ENCODE data around the gene APBA2.
"Not testable (repeated sequence)": the region's sequence is repeated elsewhere in the genome, so short reads cannot be mapped to it uniquely, and the experiment has no call there.

APBA2 gene

DNA sequence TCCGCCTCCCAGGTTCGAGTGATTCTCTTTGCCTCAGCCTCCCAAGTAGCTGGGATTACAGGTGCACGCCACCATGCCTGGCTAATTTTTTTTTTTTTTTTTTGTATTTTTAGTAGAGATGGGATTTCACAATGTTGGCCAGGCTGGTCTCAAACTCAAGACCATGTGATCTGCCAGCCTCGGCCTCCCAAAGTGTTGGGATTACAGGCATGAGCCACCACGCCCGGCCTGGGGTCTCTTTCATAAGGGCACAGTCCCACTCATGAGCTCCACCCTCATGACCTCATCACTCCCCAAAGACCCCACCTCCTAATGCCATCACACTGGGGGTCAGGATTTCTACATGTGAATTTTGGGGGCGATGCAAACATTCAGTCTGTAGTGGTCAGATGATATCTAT lies 159.4 kb downstream of the APBA2 start:
- not testable (repeated sequence) for DNase-seq

DNA sequence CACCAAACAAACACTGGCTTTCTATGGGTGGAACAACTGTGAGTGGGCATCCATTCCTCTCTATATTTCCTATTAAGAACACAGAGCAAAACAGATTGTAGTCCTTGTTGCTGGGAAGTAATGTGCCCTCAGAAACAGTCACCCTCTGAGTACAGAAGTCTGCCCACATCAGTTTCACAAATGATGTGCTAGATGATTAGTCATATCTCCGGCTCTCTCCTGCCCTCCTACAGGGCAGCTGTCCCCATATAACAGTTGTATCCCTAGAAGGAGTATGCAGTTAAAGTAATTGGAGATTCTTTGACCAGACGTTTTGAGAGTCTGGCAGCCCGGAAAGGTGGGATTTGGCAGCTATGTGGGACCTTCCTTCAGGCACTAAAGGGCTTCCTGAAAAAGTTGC lies 159.9 kb downstream of the APBA2 start:
- no peak for DNase-seq

- no peak for DNase-seq
Measured at GRCh38 chr15:29046281-29046810, 160.6 kb downstream of the APBA2 start.

- DNase-seq, result no peak
Measured at GRCh38 chr15:29046977-29047376, 161.2 kb downstream of the APBA2 start.

GRCh38 chr15:29048011-29048410 lies 162.2 kb downstream of the APBA2 start:
- DNase-seq, result no peak

DNA sequence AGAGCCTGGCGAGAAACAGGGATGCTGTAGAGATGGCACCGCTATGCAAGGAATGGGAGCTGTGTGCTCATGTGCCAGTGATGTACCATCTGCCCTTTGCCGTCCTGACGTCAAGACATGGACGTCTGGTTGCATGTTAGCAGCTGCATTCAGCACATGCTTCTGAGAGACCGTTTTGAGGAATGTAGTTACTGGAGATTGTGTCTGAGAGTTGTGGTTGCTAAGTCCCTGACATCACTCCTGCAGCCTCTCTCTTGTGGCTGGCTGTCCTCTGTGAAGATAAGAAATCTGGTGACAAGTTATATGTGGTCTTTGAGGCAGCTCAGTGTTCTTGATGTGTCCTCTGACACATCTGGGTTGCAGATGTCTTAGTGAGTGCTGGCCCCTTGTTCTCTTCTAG lies 165.1 kb downstream of the APBA2 start:
- no peak for DNase-seq

DNA sequence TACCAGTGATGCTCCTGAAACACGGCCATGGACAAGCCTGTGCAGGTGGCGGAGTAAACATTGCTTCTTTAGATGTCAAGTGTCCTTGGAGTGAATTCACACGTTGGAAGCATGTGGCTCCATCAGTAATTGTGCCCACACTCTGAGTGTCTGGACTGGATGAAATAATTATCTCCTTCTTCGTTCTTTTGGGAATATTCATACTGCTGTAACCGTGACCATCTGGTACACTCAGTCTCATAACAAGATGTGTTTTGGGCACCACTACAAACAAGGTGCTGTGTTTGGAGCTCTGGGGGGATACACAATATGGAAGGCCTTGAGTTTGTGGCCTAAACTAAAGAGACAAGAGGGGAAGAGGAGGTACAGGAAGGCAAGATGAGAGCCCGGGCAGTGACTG lies 165.6 kb downstream of the APBA2 start:
- no peak for DNase-seq

DNA sequence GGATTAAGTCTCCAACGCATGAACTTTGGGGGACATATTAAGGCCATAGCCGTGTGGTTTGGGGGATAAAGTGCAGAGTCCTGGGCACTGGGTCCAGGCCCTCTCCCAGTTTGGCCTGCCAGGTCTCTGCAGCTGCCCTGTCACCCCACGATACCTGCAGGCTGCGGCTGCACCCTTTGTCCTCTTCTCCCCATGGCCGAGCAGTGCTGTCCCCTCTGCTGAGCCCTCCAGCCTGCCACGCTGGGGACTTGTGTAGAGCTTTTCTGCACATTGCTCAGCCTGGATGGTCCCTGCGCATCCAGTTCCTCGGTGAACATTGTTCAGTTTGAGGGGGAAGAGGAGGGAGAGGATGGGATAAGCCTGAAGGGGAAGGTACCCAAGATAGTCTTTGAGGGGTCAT lies 167.2 kb downstream of the APBA2 start:
- DNase-seq, result no peak

DNA sequence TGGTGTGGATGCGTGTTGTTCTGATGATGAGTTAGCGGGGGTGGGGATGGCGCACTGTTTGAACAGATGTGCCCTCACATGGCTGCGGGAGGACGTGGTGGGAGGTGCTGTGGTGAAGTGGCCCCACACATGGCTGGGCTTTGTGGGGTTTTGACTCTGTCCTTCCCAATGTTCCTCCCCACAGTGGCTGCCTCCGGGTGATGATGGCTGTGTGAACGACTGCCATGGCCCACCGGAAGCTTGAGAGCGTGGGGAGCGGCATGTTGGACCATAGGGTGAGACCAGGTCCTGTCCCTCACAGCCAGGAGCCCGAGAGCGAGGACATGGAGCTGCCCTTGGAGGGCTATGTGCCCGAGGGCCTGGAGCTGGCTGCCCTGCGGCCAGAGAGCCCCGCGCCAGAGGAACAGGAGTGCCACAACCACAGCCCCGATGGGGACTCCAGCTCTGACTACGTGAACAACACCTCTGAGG lies 167.9 kb downstream of the APBA2 start:
- no peak for DNase-seq

DNA sequence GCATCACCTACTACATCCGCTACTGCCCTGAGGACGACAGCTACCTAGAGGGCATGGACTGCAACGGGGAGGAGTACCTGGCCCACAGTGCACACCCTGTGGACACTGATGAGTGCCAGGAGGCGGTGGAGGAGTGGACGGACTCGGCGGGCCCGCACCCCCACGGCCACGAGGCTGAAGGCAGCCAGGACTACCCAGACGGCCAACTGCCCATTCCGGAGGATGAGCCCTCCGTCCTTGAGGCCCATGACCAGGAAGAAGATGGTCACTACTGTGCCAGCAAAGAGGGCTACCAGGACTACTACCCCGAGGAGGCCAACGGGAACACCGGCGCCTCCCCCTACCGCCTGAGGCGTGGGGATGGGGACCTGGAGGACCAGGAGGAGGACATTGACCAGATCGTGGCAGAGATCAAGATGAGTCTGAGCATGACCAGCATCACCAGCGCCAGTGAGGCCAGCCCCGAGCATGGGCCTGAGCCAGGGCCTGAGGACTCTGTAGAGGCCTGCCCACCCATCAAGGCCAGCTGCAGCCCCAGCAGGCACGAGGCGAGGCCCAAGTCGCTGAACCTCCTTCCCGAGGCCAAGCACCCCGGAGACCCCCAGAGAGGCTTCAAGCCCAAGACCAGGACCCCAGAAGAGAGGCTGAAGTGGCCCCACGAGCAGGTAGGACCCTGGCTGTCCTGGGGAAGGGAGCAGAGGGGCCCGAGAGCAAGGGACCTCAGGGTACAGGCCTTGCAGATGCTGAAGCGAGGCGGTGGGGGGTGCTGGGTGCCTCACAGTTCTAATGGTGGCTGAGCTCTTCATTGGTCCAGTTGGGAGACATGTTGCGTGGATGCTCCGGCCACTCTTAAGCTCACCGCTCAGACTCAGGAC lies 168.6 kb downstream of the APBA2 start:
- no peak for DNase-seq

DNA sequence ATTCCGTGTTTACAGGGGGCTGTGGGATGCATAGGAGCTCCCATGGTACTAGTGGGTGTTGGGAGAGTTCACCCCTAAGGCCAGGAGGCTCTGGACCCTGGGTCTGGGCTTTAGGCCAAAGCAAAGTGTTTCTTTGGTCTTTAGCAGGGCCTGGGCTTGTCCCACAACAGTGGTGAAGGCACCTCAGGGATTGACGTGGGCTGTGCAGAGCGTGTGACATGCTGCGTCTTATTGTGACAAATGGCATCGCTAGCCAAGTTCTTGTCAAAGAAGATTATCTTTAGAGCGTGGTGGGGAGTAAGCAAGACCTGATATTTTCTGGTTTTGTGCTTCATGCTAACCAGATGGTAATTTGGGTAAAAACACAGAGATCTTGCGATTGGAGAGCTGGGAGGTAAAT lies 170.1 kb downstream of the APBA2 start:
- DNase-seq, result no peak

GRCh38 chr15:29056839-29057450 lies 171.2 kb downstream of the APBA2 start:
- no peak for DNase-seq

DNA sequence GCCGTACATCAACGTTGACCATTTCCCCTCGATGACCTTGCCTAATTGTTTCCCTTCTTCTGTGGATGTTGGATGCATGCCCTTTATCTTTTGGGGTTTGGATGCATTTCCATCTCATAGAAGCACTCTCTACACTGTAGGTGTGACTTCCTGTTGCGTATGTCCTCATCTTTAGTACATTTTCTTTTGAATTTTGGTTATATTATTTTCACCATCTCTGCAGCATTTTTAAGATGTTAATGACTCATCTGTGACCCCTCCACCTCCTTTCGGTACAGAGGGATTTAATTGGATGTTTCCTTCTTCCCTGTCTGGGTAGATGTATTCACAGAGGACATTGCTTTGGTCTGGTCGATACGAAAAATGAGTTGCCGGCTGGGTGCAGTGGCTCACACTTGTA lies 172.1 kb downstream of the APBA2 start:
- no peak for DNase-seq

DNA sequence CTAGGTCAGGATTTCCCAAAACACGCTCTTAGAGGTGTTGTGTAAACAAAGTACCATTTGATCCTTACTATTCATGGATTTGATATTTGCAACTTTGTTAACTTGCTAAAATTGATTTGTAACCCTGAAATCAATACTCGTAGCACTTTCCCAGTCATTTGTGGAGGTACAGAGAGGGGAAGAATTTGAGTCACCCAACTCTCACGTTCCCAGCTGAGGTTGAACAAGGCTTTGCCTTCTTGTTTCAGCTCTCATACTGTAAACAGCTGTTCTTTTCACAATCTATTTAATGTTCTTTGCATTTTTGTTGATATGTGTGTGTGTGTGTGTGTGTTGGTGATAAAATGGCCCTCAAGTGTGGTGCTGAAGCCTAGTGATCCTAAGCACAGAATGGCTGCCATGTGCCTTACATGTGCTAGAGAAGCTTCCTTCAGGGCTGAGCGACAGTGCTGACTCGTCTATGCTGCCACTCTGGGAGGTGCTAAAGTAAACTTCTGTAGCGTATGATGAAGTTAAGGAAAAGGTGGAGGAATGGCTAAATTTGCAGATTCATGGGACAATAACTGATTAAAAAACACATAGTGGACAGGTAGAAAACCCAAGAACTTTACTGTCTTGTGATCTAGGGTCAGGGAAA lies 173.2 kb downstream of the APBA2 start:
- DNase-seq, result no peak

DNA sequence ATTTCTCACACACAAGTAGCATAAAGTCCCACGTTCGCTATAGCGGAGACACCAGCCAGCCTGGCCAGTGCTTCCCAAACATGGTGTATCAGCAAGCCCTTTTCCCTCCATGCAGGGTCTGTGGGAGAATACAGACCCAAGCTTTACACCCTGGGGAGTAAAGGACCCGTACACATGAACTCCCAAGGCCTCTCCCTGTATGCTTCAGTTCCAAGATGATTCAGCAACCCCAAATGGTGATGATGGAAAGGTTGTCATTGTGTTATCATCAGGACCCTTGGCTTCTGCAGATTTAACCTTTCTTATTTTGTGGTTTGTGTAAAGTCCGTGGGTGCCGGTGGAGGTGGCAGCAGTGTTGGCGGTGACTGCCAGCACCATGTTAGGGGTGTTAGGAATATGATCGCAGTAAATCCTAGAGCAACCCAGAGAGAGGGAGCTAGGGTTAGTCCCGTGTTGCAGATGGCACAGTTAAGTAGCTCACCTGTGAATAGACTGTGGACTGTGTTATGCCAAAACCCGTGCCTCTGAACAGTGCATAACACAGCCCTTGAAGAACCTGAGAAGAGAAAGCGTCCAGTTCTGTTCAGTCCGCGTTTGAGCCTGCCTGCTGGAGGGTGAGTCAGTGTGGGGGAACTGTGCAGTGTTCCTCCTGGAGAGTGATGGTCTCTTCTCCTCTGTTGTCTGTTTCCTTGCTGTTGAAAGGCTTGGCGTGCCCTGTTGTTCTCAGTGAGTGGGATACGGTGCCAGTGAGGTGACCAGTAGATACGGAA lies 174.3 kb downstream of the APBA2 start:
- no peak for DNase-seq

- DNase-seq, result no peak
Measured at GRCh38 chr15:29061746-29062145, 176.0 kb downstream of the APBA2 start.

DNA sequence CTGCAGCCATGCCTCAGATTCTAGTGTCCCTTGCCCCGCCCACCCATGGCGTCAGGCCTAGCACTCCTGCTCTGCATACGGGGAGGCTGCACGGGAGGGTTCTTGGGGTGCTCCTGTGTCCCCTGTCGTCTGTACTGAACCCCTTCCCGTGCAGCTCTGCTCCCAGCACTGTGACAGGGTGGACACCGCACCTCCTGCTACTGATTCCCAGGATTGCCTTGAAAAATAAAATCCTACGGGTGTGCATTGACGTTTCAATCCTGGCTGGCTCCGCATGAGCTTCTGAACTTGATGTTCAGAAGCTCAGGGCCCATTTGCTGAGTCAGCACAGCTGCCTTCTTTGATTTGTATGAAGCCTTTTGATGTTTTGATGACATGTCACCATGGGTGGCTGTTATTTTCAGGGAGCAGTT lies 176.4 kb downstream of the APBA2 start:
- no peak for DNase-seq

DNA sequence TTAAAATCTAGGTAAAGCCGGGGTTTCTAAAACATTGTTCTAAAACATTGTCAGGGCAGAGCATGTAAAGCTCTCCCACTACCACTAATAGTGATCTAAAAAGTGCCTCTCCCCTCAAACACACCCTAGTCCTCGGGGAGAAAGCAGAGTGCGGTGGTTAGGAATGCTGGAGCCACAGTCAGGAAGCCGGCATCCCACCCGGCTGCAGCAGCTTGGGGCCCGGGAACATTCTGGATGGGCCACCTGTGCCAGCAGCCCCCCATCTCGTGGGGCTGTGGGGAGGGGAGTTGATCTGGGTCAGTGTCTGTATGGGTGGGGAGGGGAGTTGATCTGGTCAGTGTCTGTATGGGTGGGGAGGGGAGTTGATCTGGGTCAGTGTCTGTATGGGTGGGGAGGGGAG lies 176.9 kb downstream of the APBA2 start:
- no peak for DNase-seq

- DNase-seq, result no peak
Measured at GRCh38 chr15:29063646-29064045, 177.9 kb downstream of the APBA2 start.

- DNase-seq, result no peak
Measured at GRCh38 chr15:29064290-29064689, 178.5 kb downstream of the APBA2 start.

DNA sequence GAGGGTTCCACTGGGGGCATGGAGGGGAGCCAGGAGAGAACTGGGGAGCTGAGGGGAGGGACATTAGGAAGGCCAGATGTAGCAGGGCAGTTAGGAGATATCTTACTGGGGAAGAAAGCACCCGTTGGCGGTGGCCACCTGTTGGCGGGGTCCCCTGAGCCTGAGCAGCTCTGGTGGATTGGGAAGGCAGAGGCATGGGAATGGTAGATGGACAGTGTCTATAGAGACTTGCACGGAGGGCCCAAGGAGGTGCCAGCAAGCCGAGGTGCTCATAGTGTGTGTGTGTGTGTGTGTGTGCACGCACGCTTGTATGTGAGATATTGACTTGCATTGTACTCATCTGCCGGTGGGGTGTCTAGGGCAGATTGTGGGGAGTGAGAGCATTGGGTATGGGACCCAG lies 179.0 kb downstream of the APBA2 start:
- no peak for DNase-seq

DNA sequence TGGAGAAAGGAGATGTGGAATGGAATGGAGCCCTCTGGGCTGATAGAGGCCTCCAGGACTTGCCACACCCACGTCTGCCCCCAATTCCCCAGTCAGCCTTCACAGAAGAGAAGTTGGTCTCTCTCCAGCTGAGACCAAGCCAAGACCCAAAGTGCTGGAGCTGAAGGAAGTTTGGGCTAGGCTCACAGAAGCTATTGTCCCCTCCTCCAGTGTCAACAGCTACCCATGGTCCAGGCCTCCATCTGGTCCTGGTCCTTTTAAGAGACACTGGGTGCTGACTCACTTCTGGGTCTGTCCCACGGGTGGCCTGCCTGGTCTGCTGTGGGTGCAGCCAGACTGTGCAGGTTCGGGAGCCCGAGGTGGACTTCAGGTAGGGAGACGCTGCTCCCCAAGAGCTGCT lies 179.8 kb downstream of the APBA2 start:
- no peak for DNase-seq

DNA sequence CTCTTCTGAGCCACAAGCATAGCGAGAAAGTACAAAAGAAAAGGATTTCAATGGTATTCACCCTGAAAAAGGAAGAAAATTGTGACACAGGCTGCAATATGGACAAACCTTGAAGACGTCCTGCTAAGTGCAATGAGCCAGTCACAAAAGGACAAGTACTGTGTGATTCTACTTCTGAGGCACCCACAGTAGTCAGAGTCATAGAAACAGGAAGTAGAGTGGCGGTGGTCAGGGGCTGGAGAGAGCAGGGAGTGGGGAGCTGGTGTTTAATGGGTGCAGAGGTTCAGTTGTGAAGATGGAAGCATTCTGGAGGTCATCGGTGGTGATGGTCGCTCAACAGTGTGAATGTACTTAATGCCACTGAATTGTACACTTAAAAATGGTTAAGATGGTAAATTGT lies 180.5 kb downstream of the APBA2 start:
- DNase-seq, result no peak

Data from DMS153 (cell line).